Neural progenitor cell (in vitro differentiated cells): ENCODE results near the gene SLC66A3.

Experiments used
- EZH2 ChIP-seq: fragments of 200-600 bp; sonication (generic); IDR thresholded peaks from 2 replicates; pipeline ENCODE4 v1.6.1; 2017; ENCODE audit warnings: antibody characterized with exemption, mild to moderate bottlenecking, moderate library complexity
- TF ChIP-seq, protein P1 (sequence below): fragments of 200-600 bp; sonication (generic); IDR thresholded peaks from 2 replicates; pipeline ENCODE4 v1.5.1; 2017; ENCODE audit warnings: antibody characterized with exemption, mild to moderate bottlenecking

DNA sequence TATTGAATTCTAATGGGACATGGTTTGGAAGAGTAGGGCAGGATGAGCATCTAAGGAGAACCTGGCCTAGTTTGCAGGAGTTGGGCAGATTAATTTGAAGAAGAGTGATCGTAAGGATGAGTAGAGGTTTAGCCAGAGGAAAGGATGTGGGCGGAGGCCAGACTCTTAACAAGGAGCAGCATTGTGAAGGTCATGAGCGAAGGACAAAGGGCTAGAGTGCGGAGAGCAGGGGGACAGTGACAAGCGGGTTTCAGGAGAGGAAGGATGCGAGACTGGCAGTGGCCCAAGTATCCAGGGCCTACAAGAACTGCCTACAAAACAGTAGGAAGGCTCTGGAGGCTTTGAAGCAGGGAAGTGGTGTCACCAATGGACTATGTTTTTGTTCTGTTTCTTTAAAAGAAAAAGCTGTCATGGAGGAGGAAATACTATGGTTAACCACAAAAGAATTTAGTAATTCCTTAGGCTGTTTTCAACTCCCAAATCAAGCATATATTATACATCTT, 20.1 kb downstream of the SLC66A3 start:
- TF ChIP-seq, protein P1, sequence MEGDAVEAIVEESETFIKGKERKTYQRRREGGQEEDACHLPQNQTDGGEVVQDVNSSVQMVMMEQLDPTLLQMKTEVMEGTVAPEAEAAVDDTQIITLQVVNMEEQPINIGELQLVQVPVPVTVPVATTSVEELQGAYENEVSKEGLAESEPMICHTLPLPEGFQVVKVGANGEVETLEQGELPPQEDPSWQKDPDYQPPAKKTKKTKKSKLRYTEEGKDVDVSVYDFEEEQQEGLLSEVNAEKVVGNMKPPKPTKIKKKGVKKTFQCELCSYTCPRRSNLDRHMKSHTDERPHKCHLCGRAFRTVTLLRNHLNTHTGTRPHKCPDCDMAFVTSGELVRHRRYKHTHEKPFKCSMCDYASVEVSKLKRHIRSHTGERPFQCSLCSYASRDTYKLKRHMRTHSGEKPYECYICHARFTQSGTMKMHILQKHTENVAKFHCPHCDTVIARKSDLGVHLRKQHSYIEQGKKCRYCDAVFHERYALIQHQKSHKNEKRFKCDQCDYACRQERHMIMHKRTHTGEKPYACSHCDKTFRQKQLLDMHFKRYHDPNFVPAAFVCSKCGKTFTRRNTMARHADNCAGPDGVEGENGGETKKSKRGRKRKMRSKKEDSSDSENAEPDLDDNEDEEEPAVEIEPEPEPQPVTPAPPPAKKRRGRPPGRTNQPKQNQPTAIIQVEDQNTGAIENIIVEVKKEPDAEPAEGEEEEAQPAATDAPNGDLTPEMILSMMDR = no peak
- no peak for TF ChIP-seq EZH2
